ENCODE results near the gene CFAP100. TPM values are rescaled to one million over a fixed set of nuclear protein-coding genes. Genes with fewer than 3 reads are reported as not detected.

CFAP100 gene
- total RNA-seq, 1 experiment from 2014 or later = not detected

GRCh38 chr3:126454437-126455198, 59.9 kb downstream of the CFAP100 start:
- no peak for ATAC-seq
- BruUV-seq (replicated peaks) = no TSS peak
- RAD21 ChIA-PET (ENCODE audit: low non-redundant PET in 1 of 2, low total read pairs in 2 of 2, uncharacterized antibody in 2 of 2, unreplicated experiment in 2 of 2) = no interaction called here
- Histone ChIP-seq H3K36me3 (ENCODE audit: control insufficient read depth in 1 of 2, insufficient read depth in 2 of 2, low read length in 2 of 2) (peaks cover 34 to 41% of the 10 kb centered on the region in 2 experiments; a peak in 3 of 4 replicates), H3K9ac (ENCODE audit: low read length) (no peak overlapping the region), H3K9me2 (ENCODE audit: insufficient read depth) (no peaks in the 10 kb centered on the region), H3K4me2 (ENCODE audit: low read length) (no peak overlapping the region), H3K27me3 (ENCODE audit: insufficient read depth, low read length) (no peaks in the 10 kb centered on the region), H3K27ac (ENCODE audit: low read depth, low read length) (no peak overlapping the region), H3K79me2 (ENCODE audit: insufficient read depth, low read length) (peaks cover 38% of the 10 kb centered on the region), H3K4me3 (replicated peaks in 1 of 2; ENCODE audit: low read depth in 1 of 2, low read length in 2 of 2) (no peak overlapping the region), H2AFZ (ENCODE audit: low read depth, low read length, poor library complexity, severe bottlenecking) (no peak overlapping the region), H3K4me1 (ENCODE audit: control insufficient read depth in 1 of 2, insufficient read depth in 2 of 2, low read length in 2 of 2) (no peaks in the 10 kb centered on the region), H4K20me1 (ENCODE audit: insufficient read depth) (no peaks in the 10 kb centered on the region), H3K9me3 (ENCODE audit: control insufficient read depth in 1 of 2, insufficient read depth in 1 of 2, low read depth in 1 of 2, low read length in 2 of 2) (no peaks in the 10 kb centered on the region)
- DNase-seq (ENCODE audit: low read depth, low spot score) = no peak
- CTCF ChIA-PET = no interaction called here
- POLR2A ChIA-PET = no interaction called here
- TF ChIP-seq JUND (IDR thresholded peaks at IDR 0.05) (no peak), SRF (IDR thresholded peaks at IDR 0.05; ENCODE audit: low read depth) (no peak), EGR1 (IDR thresholded peaks at IDR 0.05; ENCODE audit: low read depth) (no peak), EZH2phosphoT487 (IDR thresholded peaks at IDR 0.05; ENCODE audit: borderline replicate concordance) (no peak), ZNF274 (IDR thresholded peaks at IDR 0.05; ENCODE audit: low read depth, low read length) (no peak), FOSL1 (IDR thresholded peaks at IDR 0.05; ENCODE audit: low read depth) (no peak), POLR2AphosphoS5 (IDR thresholded peaks at IDR 0.05; ENCODE audit: low read depth, low read length) (no peak), SIN3A (IDR thresholded peaks at IDR 0.05; ENCODE audit: low read depth) (no peak), CTCF (IDR thresholded peaks at IDR 0.05 in 2 of 3, conservative IDR thresholded peaks at IDR 0.05 in 1 of 3; ENCODE audit: borderline replicate concordance in 1 of 3, insufficient read depth in 1 of 3, low read depth in 2 of 3, low read length in 2 of 3) (no peak), EZH2 (IDR thresholded peaks at IDR 0.05) (no peak), ZFX (IDR thresholded peaks at IDR 0.05) (no peak), CEBPB (IDR thresholded peaks at IDR 0.05; ENCODE audit: low read depth) (no peak), RAD21 (IDR thresholded peaks at IDR 0.05; ENCODE audit: low read depth) (no peak), CBX3 (IDR thresholded peaks at IDR 0.05; ENCODE audit: low read depth) (no peak), TCF7L2 (IDR thresholded peaks at IDR 0.05; ENCODE audit: borderline replicate concordance, extremely low read depth, insufficient read depth, insufficient read length) (no peak), YY1 (IDR thresholded peaks at IDR 0.05; ENCODE audit: extremely low read depth, insufficient replicate concordance, low read depth, low read length) (no peak), POLR2A (IDR thresholded peaks at IDR 0.05; ENCODE audit: borderline replicate concordance, extremely low read depth, insufficient read depth, insufficient read length) (no peak)
- TF ChIP-seq, protein P1, sequence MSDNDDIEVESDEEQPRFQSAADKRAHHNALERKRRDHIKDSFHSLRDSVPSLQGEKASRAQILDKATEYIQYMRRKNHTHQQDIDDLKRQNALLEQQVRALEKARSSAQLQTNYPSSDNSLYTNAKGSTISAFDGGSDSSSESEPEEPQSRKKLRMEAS (IDR thresholded peaks at IDR 0.05) = no peak
- TF ChIP-seq, protein P2, sequence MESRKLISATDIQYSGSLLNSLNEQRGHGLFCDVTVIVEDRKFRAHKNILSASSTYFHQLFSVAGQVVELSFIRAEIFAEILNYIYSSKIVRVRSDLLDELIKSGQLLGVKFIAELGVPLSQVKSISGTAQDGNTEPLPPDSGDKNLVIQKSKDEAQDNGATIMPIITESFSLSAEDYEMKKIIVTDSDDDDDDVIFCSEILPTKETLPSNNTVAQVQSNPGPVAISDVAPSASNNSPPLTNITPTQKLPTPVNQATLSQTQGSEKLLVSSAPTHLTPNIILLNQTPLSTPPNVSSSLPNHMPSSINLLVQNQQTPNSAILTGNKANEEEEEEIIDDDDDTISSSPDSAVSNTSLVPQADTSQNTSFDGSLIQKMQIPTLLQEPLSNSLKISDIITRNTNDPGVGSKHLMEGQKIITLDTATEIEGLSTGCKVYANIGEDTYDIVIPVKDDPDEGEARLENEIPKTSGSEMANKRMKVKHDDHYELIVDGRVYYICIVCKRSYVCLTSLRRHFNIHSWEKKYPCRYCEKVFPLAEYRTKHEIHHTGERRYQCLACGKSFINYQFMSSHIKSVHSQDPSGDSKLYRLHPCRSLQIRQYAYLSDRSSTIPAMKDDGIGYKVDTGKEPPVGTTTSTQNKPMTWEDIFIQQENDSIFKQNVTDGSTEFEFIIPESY (IDR thresholded peaks at IDR 0.05; ENCODE audit: extremely low read depth, insufficient replicate concordance, low read length) = no peak
- TF ChIP-seq, protein P3, sequence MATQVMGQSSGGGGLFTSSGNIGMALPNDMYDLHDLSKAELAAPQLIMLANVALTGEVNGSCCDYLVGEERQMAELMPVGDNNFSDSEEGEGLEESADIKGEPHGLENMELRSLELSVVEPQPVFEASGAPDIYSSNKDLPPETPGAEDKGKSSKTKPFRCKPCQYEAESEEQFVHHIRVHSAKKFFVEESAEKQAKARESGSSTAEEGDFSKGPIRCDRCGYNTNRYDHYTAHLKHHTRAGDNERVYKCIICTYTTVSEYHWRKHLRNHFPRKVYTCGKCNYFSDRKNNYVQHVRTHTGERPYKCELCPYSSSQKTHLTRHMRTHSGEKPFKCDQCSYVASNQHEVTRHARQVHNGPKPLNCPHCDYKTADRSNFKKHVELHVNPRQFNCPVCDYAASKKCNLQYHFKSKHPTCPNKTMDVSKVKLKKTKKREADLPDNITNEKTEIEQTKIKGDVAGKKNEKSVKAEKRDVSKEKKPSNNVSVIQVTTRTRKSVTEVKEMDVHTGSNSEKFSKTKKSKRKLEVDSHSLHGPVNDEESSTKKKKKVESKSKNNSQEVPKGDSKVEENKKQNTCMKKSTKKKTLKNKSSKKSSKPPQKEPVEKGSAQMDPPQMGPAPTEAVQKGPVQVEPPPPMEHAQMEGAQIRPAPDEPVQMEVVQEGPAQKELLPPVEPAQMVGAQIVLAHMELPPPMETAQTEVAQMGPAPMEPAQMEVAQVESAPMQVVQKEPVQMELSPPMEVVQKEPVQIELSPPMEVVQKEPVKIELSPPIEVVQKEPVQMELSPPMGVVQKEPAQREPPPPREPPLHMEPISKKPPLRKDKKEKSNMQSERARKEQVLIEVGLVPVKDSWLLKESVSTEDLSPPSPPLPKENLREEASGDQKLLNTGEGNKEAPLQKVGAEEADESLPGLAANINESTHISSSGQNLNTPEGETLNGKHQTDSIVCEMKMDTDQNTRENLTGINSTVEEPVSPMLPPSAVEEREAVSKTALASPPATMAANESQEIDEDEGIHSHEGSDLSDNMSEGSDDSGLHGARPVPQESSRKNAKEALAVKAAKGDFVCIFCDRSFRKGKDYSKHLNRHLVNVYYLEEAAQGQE (IDR thresholded peaks at IDR 0.05; ENCODE audit: low read depth) = no peak
- intact Hi-C loops (cut with micrococcal nuclease) = no loop called here
